ENCODE measurements around the gene TAS2R4. TPM values are rescaled to one million over a fixed set of nuclear protein-coding genes. Genes with fewer than 3 reads are reported as not detected.
"Not testable (repeated sequence)": the region's sequence is repeated elsewhere in the genome, so short reads cannot be mapped to it uniquely, and the experiment has no call there.

The TAS2R4 gene
- 0.81 TPM for total RNA-seq

DNA sequence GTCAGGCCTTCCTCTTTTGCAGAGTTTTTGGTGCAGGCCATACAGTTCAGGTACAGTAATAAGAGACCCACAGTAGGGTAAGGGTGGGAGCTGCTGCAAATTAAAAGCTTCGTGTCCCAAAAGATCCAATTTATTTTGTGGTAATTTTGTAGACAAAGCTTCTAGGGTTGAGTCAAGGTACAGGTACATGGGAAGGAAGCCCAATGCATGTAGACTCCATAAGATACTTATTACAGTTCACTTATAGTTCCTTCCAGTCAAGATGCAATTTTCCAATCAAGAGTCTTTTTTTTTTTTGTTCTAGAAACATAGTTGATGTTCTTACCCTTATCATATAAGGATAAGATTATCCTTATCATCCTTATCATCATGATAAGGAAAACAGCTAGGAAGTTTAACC is at the start of gene TAS2R4:
Gene TAS2R4, plus strand, starts transcription at position 301 of the 400 bp plus-strand sequence. CDS start 1,815 bp downstream, outside the sequence.
- DNase-seq (ENCODE audit: low read depth in 2 of 3, low spot score in 2 of 3): no peak

DNA sequence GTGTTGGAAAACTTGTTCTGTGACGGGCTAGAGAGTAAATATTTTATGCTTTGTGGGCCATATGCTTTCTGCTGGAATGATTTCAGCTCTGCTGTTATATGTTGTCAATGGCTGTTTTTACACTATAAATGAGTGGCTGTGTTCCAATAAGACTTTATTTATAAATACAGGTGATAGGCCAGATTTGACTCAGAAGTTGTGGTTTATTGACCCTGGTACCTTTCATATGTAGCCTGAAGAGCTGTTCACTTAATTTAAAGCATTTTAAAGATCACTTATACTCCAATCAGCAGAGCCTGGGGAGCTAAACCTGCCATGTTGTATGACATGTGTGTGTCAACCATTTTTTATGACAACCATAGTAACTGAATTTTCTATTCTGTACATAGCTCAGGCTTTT is 47.5 kb upstream of the TAS2R4 start:
- no peak for DNase-seq (ENCODE audit: low read depth in 2 of 3, low spot score in 2 of 3)

DNA sequence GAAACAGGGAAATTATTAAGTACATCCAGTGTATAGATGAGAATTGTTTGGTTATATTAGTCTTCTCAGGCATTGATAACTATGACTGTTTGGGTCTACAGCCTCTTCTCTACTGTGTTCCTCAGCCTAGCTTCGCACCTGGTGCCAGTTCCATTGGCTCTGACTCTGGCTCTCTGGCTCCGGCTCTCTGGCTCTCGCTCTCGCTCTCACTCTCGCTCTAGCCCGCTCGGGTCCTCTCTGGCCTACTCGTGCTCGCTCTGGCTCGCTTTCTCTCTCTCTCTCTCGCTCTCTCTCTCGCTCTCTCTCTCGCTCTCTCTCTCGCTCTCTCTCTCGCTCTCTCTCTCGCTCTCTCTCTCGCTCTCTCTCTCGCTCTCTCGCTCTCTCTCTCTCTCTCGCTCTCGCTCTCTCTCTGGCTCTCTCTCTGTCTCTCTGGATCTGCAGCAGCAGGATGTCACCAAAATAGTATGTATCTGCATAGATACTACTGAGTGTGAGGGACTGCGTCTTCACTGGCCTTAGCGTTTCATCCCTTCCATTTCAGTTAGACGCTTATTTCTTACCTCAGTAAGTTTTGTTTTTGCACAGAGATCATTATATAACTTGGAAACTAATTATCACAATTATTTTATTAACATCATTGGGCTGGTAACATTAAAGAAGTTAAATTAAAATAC is 44.9 kb upstream of the TAS2R4 start:
- no peak for DNase-seq (ENCODE audit: low read depth in 2 of 3, low spot score in 2 of 3)

DNA sequence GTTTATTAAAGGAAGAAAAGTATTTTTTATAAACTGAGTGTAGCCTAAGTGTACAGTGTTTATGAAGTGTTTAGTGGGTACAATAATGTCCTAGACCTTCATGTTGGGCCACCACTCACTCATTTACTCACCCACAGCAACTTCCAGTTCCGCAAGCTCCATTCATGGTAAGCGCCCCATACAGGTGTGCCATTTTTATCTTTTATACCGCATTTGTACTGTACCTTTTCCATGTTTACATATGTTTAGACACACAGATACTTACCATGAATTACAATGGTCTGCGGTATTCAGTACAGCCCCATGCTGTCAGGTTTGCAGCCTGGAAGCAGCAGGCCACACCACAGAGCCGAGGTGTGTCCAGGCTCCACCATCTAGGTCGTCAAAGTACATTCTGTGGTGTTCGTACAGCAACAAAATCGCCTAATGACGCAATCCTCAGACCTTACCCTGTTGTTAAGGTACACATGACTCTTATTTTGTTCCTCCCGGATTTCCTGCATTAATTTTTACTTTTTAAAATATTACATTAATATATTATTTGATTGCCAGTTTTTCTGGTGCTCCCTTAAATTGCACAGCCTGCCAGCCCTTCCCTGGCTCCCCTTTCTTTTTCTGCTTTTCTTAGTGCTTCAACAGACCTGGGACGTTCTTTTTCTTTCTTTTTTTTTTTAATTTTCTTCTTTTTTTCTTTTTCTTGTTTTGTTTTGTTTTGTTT is 39.2 kb upstream of the TAS2R4 start:
- peak in 2 of 3 donors; percentile 9 to 19 for DNase-seq (ENCODE audit: low read depth in 2 of 3, low spot score in 2 of 3)

GRCh38 chr7:141737836-141738591 is 38.5 kb upstream of the TAS2R4 start, which contains the start of gene SSBP1:
Gene SSBP1 (plus strand): TSS chr7:141738358. CDS start chr7:141739167, 809 bp downstream.
- DNase-seq (ENCODE audit: low read depth in 2 of 3, low spot score in 2 of 3): peak; percentile 87 to 99 (median 97)

- DNase-seq (ENCODE audit: low read depth in 2 of 3, low spot score in 2 of 3): no peak
Measured at GRCh38 chr7:141738592-141739013, 37.9 kb upstream of the TAS2R4 start.

GRCh38 chr7:141739250-141739649 is 37.2 kb upstream of the TAS2R4 start:
- DNase-seq (ENCODE audit: low read depth in 2 of 3, low spot score in 2 of 3): no peak

- no peak for DNase-seq (ENCODE audit: low read depth in 2 of 3, low spot score in 2 of 3)
Measured at GRCh38 chr7:141742229-141742628, 34.2 kb upstream of the TAS2R4 start.

DNA sequence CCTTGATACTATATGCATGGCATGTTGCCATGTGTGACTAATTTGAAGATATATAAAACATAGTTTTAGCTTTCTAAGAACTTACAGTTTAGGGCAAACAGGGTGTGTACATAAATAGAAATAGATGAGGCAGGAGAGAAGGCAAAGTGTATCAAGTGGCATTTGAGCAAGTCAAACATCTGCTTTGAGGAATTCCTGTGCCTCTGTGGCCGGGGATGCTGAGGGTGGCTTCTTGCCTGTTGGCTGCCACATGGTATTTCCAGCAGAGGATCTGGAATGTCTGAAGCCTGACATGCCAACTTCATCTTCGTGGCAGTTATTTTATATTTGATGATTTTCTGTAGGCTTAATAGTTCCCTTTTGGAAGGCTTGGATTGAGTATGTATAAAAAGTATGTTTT is 32.3 kb upstream of the TAS2R4 start:
- DNase-seq (ENCODE audit: low read depth in 2 of 3, low spot score in 2 of 3): no peak

- DNase-seq (ENCODE audit: low read depth in 2 of 3, low spot score in 2 of 3): no peak
Measured at GRCh38 chr7:141748396-141748795, 28.1 kb upstream of the TAS2R4 start.

DNA sequence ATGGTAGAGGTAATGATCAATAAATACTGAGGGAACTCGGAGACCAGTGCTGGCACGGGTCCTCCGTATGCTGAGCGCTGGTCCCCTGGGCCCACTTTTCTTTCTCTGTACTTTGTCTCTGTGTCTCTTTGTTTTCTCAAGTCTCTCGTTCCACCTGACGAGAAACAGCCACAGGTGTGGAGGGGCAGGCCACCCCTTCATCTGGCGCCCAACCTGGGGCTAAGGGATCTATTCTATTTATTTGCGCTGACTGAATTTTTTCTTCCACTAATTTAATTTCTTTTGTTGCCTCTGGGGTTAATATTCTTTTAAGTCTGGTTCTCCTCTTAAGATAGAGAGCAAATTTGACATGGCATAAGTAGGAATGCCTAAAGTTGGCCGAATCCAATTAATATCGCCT is 24.6 kb upstream of the TAS2R4 start:
- peak in 1 of 3 donors; percentile 35 for DNase-seq (ENCODE audit: low read depth in 2 of 3, low spot score in 2 of 3)

DNA sequence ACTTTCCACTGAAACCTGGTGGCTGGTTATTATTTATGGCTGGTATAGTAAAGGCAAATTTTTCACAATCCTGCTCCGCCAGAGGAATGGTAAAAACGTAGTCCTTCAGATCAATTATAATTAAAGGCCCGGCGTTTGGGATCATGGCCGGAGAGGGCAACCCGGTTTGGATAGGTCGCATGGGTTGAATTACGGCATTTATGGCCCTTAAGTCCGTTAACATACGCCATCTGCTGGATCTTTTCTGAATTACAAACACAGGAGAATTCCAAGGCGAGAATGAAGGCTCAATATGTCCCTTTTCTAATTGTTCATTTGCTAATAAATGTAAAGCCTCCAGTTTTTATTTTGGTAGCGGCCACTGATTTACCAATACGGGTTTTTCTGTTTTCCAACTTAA is 23.8 kb upstream of the TAS2R4 start:
- peak in 1 of 3 donors; percentile 11 for DNase-seq (ENCODE audit: low read depth in 2 of 3, low spot score in 2 of 3)

- peak in 2 of 3 donors; percentile 18 to 49 for DNase-seq (ENCODE audit: low read depth in 2 of 3, low spot score in 2 of 3)
Measured at GRCh38 chr7:141754939-141755338, 21.5 kb upstream of the TAS2R4 start.

DNA sequence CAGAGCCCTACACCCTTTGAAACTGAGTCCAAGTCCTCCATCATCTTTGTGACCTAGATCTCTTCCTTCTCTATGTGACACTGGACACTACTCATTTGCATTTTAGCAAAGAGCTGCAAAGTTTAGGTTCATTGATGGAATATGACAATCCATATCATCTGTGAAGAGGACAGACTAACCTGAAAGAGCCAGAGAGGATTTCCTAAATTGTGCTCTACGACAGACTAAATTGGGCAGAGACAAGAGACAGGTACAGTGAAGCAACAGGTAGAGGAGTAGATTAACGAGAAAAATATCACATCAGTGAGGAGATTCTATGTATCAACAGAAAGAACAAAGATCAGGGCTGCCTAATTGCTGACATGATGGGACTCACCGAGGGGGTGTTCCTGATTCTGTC is 12.7 kb upstream of the TAS2R4 start, which contains the start of gene TAS2R3:
Gene TAS2R3, plus strand, starts transcription at position 301 of the 400 bp plus-strand sequence. Its CDS starts 62 bp downstream, at position 363.
- DNase-seq (ENCODE audit: low read depth in 2 of 3, low spot score in 2 of 3): no peak

DNA sequence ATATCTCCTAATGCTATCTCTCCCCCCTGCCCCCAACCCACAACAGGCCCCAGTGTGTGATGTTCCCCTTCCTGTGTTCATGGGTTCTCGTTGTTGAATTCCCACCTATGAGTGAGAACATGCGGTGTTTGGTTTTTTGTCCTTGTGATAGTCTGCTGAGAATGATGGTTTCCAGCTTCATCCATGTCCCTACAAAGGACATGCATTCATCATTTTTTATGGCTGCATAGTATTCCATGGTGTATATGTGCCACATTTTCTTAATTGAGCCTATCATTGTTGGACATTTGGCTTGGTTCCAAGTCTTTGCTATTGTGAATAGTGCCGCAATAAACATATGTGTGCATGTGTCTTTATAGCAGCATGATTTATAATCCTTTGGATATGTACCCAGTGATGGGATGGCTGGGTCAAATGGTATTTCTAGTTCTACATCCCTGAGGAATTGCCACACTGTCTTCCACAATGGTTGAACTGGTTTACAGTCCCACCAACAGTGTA is 6.3 kb upstream of the TAS2R4 start:
- not testable (repeated sequence) for DNase-seq (ENCODE audit: low read depth in 2 of 3, low spot score in 2 of 3)

DNA sequence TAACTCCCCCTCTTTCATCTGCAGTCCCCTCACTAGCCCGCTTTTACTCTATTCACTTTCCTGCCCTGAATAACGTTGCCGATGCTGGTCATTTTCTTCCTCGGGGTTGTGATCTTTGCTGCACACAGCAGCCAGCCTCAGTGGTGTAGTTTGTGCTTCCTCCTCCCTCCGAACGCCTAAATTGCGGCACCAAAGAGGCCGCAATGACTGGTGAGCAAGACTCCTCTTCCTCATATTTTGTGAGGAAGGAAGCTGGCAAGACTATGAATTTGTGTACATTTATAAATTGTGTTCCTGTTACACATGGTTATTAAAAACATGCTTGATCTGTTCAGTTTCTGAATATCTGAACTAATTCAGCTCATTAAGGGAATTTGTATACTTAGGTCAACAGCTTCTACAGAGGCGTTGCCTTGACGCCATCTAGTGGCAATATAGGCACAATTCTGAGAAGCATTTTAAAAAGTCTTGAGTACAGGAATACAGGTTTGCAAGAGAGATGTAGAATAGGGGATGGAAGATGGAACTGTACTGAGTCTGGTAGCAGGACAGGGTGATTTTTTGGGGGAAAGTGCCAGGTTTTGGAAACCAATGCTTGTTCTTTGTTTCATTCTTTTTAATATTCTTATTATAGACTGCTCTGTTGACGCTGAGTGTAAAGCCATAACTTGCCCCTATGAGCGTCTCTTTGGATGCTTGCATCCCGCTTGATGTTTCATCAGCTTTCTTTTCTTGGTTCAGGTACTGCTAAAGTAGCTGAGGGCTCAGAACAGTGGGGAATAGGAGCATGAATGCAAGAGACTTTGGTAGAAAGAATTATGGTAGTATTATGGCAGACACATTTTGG is 9.5 kb downstream of the TAS2R4 start:
- peak; percentile 3 to 67 (median 28) for DNase-seq (ENCODE audit: low read depth in 2 of 3, low spot score in 2 of 3)

DNA sequence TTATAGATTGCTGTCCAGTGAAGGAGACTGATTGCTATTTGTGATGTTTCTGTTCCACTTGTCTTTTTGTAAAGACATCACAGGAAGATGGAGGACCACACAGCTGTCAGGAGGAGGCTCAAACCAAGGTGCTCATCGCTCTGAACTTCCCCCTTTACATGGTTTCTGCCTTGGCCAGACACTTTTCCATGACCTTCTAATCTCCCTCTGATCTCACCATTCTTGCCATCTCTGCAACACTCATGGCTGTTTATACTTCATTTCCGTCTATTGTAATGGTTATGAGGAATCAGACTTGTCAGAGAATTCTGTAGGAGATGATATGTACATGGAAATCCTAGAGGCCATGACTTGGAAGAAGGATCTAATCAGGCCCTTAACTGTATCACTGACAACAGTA is 11.8 kb downstream of the TAS2R4 start:
- no peak for DNase-seq (ENCODE audit: low read depth in 2 of 3, low spot score in 2 of 3)

- no peak for DNase-seq (ENCODE audit: low read depth in 2 of 3, low spot score in 2 of 3)
Measured at GRCh38 chr7:141789917-141790316, 13.4 kb downstream of the TAS2R4 start, which contains the start of gene TAS2R5. Gene TAS2R5 (plus strand): TSS chr7:141790217. CDS start chr7:141790362, 145 bp downstream.

GRCh38 chr7:141792526-141792925 is 16.1 kb downstream of the TAS2R4 start:
- DNase-seq (ENCODE audit: low read depth in 2 of 3, low spot score in 2 of 3): no peak

DNA sequence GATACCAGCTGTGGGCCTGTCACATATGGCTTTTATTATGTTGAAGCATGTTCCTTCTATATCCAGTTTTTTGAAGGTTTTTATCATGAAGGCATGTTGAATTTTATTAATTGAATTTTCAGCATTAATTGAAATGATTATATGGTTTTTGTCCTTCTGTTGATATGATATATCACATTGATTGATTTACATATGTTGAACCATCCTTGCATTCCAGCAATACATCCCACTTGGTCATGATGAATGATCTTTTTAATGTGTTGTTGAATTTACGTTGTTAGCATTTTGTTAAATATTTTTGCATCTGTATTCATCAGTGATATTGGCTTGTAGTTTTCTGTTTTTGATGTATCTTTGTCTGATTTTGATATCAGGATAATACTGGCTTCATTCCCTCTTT is 43.6 kb downstream of the TAS2R4 start:
- DNase-seq (ENCODE audit: low read depth in 2 of 3, low spot score in 2 of 3): peak in 1 of 3 donors; percentile 4
